ENCODE measurements around the gene ST8SIA1. TPM values are rescaled to one million over a fixed set of nuclear protein-coding genes. Genes with fewer than 3 reads are reported as not detected.

Gene ST8SIA1
- total and polyA plus RNA-seq, 2 of the 4 experiments (the other 2 are of a cell fraction) = not detected

DNA sequence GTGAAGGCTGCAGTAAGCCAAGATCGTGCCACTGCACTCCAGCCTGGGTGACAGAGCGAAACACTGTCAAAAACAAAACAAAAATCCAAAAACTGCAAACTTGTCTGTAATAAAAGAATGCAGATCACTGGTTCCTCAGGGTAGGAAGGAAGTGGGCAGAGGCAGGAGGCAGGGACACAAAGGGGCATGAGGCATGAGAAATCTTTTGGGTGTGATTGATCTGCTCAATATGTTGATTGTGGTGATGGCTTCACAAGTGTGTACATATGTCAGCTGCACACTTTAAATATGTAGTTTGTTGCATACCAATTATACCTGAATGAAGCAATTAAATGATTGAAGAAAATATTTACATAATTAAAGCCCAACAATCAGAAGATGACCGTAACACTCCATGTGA lies 170.9 kb downstream of the ST8SIA1 start:
- no peak overlapping the region for H3K4me2 ChIP-seq (ENCODE audit: low read depth, low read length)
- no peak overlapping the region for H3K4ac ChIP-seq (ENCODE audit: low read depth, low read length)
- no peak overlapping the region for H3K23ac ChIP-seq (ENCODE audit: low read depth, low read length)
- H3K9me3 ChIP-seq (ENCODE audit: control insufficient read depth, insufficient read depth, low read length) = no peaks in the 10 kb centered on the region
- TF ChIP-seq, protein P1, sequence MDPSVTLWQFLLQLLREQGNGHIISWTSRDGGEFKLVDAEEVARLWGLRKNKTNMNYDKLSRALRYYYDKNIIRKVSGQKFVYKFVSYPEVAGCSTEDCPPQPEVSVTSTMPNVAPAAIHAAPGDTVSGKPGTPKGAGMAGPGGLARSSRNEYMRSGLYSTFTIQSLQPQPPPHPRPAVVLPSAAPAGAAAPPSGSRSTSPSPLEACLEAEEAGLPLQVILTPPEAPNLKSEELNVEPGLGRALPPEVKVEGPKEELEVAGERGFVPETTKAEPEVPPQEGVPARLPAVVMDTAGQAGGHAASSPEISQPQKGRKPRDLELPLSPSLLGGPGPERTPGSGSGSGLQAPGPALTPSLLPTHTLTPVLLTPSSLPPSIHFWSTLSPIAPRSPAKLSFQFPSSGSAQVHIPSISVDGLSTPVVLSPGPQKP (IDR thresholded peaks at IDR 0.05; ENCODE audit: borderline replicate concordance, low read depth, low read length) = no peak
- TF ChIP-seq BHLHE40 (IDR thresholded peaks at IDR 0.05; ENCODE audit: low read depth, low read length) (no peak), FOS (IDR thresholded peaks at IDR 0.05; ENCODE audit: low read depth, low read length) (no peak), MXI1 (IDR thresholded peaks at IDR 0.05; ENCODE audit: borderline replicate concordance, low read depth, low read length) (no peak)
- DNase-seq (no peak), ATAC-seq (ENCODE audit: low read depth) (no peak)
- H3K18ac ChIP-seq (ENCODE audit: low read depth, low read length) = no peak overlapping the region
- WGBS, 2 experiments (ENCODE audit: extremely low coverage in 2 of 2, insufficient read length in 1 of 2) = no CpG with 5 or more reads among the region's 3 CpGs
- H2BK20ac ChIP-seq (ENCODE audit: low read depth, low read length) = no peak overlapping the region
- H2AK9ac ChIP-seq (replicated peaks; ENCODE audit: low read depth, low read length, poor library complexity) = no peak overlapping the region
- H3K9me1 ChIP-seq (ENCODE audit: insufficient read depth, low read length) = no peaks in the 10 kb centered on the region
- intact Hi-C loops (cut with micrococcal nuclease) (no loop called here), in situ Hi-C loops (cut with MboI; ENCODE audit: low sequenced_read_pairs) (no loop called here), dilution Hi-C loops (cut with HindIII; ENCODE audit: low sequenced_read_pairs, unreplicated experiment) (no loop called here)
- no peak overlapping the region for H4K5ac ChIP-seq (ENCODE audit: low read depth, low read length)
- H2BK15ac ChIP-seq (ENCODE audit: low read depth, low read length) = no peak overlapping the region
- no peak overlapping the region for H2BK5ac ChIP-seq (ENCODE audit: low read depth, low read length, poor library complexity, severe bottlenecking)
- H3K27me3 ChIP-seq (ENCODE audit: control insufficient read depth, insufficient read depth, low read length) = no peaks in the 10 kb centered on the region
- H2AFZ ChIP-seq (replicated peaks; ENCODE audit: low read length, poor library complexity) = no peak overlapping the region
- BruUV-seq (replicated peaks) = no TSS peak
- no peaks in the 10 kb centered on the region for H3K4me1 ChIP-seq (ENCODE audit: control insufficient read depth, insufficient read depth, low read length)
- no peak overlapping the region for H3K27ac ChIP-seq (ENCODE audit: insufficient read depth, low read length)
- H3K56ac ChIP-seq (ENCODE audit: extremely low read depth, insufficient read depth, low read length) = no peak overlapping the region
- no peaks in the 10 kb centered on the region for H3K79me1 ChIP-seq (ENCODE audit: low read depth in 1 of 2, low read length in 2 of 2)
- no peak overlapping the region for H3K9ac ChIP-seq (ENCODE audit: low read depth, low read length)
- H4K91ac ChIP-seq (ENCODE audit: insufficient read depth, low read depth, low read length) = no peak overlapping the region
- no peak overlapping the region for H4K8ac ChIP-seq (ENCODE audit: low read depth in 2 of 2, low read length in 2 of 2)
- ChIA-PET POLR2A (ENCODE audit: unreplicated experiment) (no interaction called here), CTCF (no interaction called here)
- no peak overlapping the region for H2AK5ac ChIP-seq (ENCODE audit: low read depth, low read length)
- no peak overlapping the region for H3K4me3 ChIP-seq (ENCODE audit: insufficient read depth, low read depth, low read length)
- no peak overlapping the region for H3K14ac ChIP-seq (replicated peaks; ENCODE audit: low read depth, low read length)
- no peak overlapping the region for H2BK120ac ChIP-seq (ENCODE audit: low read depth, low read length)
- H3K36me3 ChIP-seq (ENCODE audit: control insufficient read depth, insufficient read depth, low read length) = no peaks in the 10 kb centered on the region
- no peaks in the 10 kb centered on the region for H4K20me1 ChIP-seq (ENCODE audit: insufficient read depth, low read length)
